Measurements from ENCODE around the gene ABCC3. TPM values are rescaled to one million over a fixed set of nuclear protein-coding genes. Genes with fewer than 3 reads are reported as not detected.

Gene ABCC3
- total and polyA plus RNA-seq, 8 donors, result 30.9 to 120 (median 50.3) TPM

DNA sequence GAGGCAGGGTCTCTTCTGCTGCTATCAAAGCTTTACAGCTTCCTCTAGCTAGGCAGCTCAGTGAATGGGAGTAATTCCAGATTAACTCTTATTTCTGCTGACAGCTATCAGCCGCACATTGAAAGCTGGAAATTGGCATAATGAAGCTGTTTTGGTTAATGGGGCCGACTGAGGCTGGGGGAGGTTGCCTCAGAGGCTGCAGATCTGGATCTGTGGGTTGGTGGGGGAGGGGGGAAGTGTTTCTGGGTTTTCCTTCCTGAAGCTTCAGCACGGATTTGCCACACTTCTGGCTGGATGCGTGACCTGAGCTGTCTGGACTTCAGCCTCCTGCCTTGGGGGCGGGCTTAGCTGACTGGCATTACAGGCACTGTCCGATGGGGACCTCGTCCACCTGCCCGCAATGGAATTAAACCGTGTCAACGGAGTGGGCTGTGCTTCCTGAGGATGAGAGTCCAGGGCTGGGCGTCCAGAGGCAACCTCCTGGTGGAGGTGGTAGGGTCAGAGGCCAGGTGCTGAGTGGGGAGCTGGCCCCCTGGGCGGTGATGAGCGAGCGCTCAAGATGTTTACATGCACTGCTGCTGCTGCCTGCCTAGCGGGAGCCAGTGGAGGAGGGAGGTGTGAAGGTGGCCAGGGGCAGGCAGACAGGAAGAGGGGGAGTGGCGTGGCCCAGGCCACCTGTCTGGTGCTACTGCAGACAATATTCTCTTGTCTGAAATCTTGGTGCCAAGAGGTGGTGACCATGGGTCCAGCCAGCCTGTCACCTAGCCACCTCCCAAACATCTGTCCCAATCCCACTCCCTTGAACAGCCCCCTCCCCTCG lies 6.7 kb upstream of the ABCC3 start:
- ATAC-seq (peak; percentile 57), DNase-seq (peak in 3 of 4 donors; percentile 43 to 79 (median 67))
- peaks cover 4 to 12% of the 10 kb centered on the region in 2 donors for H3K4me1 ChIP-seq
- H3K27me3 ChIP-seq, result peaks cover 0 to 72% of the 10 kb centered on the region in 2 donors
- no peak overlapping the region for H3K4me3 ChIP-seq
- no peaks in the 10 kb centered on the region for H3K9me3 ChIP-seq
- no peaks in the 10 kb centered on the region for H3K36me3 ChIP-seq
- no peak for TF ChIP-seq CTCF (IDR thresholded peaks at IDR 0.05)
- intact Hi-C loops (cut with DNase I), result no loop called here
- H3K27ac ChIP-seq, result no peak overlapping the region

GRCh38 chr17:50629902-50630301 lies 4.8 kb upstream of the ABCC3 start:
- intact Hi-C loops (cut with DNase I), result loop anchor here in 1 of 2 donors (10.0 kb wide), 1 partner anchor 55 kb away; no protein-coding TSS in a partner anchor
- H3K4me1 ChIP-seq, result peaks cover 12 to 14% of the 10 kb centered on the region in 2 donors
- ATAC-seq (no peak), DNase-seq (no peak)
- peaks cover 0 to 84% of the 10 kb centered on the region in 2 donors for H3K27me3 ChIP-seq
- no peak overlapping the region for H3K27ac ChIP-seq
- no peak overlapping the region for H3K4me3 ChIP-seq
- no peak for TF ChIP-seq CTCF (IDR thresholded peaks at IDR 0.05)
- no peaks in the 10 kb centered on the region for H3K36me3 ChIP-seq
- no peaks in the 10 kb centered on the region for H3K9me3 ChIP-seq

- DNase-seq (peak in 2 of 4 donors; percentile 54 to 89), ATAC-seq (peak; percentile 70)
- H3K27ac ChIP-seq, result no peak overlapping the region
- peaks cover 13 to 22% of the 10 kb centered on the region in 2 donors for H3K4me1 ChIP-seq
- H3K27me3 ChIP-seq, result peaks cover 0 to 91% of the 10 kb centered on the region in 2 donors
- no peaks in the 10 kb centered on the region for H3K9me3 ChIP-seq
- no peaks in the 10 kb centered on the region for H3K36me3 ChIP-seq
- TF ChIP-seq CTCF (IDR thresholded peaks at IDR 0.05), result peak; percentile 54 to 83
- intact Hi-C loops (cut with DNase I), result loop anchor here in 1 of 2 donors (10.0 kb wide), 1 partner anchor 54 kb away; no protein-coding TSS in a partner anchor
- no peak overlapping the region for H3K4me3 ChIP-seq
Observed at GRCh38 chr17:50630524-50631194, 4.0 kb upstream of the ABCC3 start.

GRCh38 chr17:50631195-50631907 lies 3.3 kb upstream of the ABCC3 start:
- ATAC-seq (no peak), DNase-seq (peak in 1 of 4 donors; percentile 47)
- H3K36me3 ChIP-seq, result no peaks in the 10 kb centered on the region
- H3K27ac ChIP-seq, result no peak overlapping the region
- H3K9me3 ChIP-seq, result no peaks in the 10 kb centered on the region
- TF ChIP-seq CTCF (IDR thresholded peaks at IDR 0.05), result no peak
- H3K4me3 ChIP-seq, result no peak overlapping the region
- intact Hi-C loops (cut with DNase I), result loop anchor here in 1 of 2 donors (10.0 kb wide), 1 partner anchor 53 kb away; no protein-coding TSS in a partner anchor
- H3K4me1 ChIP-seq, result peaks cover 14 to 29% of the 10 kb centered on the region in 2 donors
- peaks cover 0 to 92% of the 10 kb centered on the region in 2 donors for H3K27me3 ChIP-seq
